Type B pancreatic cell (in vitro differentiated cells): Measurements from ENCODE around the gene CFAP65. TPM values are rescaled to one million over a fixed set of nuclear protein-coding genes. Genes with fewer than 3 reads are reported as not detected.

Experiments
- DNase-seq: peaks from one replicate; pipeline ENCODE4 v3.0.0; 2021; ENCODE audit warnings: mixed read lengths; ENCODE audit not compliant: unreplicated experiment; ENCODE audit errors: extremely low spot score
- H3K27ac Mint-ChIP-seq: 2 replicates; pipeline ENCODE4 v1.8.0; 2021; ENCODE audit warnings: mild to moderate bottlenecking, mixed read lengths
- H3K27me3 Mint-ChIP-seq: 2 replicates; pipeline ENCODE4 v1.8.0; 2021; ENCODE audit warnings: mixed read lengths
- H3K36me3 Mint-ChIP-seq: 2 replicates; pipeline ENCODE4 v1.8.0; 2021; ENCODE audit warnings: mixed read lengths
- H3K4me1 Mint-ChIP-seq: one replicate; pipeline ENCODE4 v1.8.0; 2021; ENCODE audit warnings: mixed read lengths; ENCODE audit not compliant: unreplicated experiment
- H3K4me3 Mint-ChIP-seq: 2 replicates; pipeline ENCODE4 v1.8.0; 2021; ENCODE audit warnings: mild to moderate bottlenecking, mixed read lengths
- H3K9me3 Mint-ChIP-seq: 2 replicates; pipeline ENCODE4 v1.8.0; 2021; ENCODE audit warnings: mixed read lengths
- CTCF ChIP-seq: fragments of 200-600 bp; sonication (generic); conservative IDR thresholded peaks from 2 replicates; pipeline ENCODE4 v1.5.0; 2021; ENCODE audit warnings: antibody characterized with exemption, mild to moderate bottlenecking
- total RNA-seq: library from RNA; stranded (reverse); gene quantifications from 2 replicates; pipeline ENCODE4 v1.2.1, GENCODE V29; 2021; ENCODE audit warnings: low replicate concordance

The CFAP65 gene
- total RNA-seq, 1 donor from 2014 or later: 2.1 TPM

GRCh38 chr2:218990052-218990451 lies 51.3 kb downstream of the CFAP65 start:
- H3K9me3 Mint-ChIP-seq: no peaks in the 10 kb centered on the region
- H3K4me3 Mint-ChIP-seq: no peak overlapping the region
- no peaks in the 10 kb centered on the region for H3K36me3 Mint-ChIP-seq
- H3K27me3 Mint-ChIP-seq: peaks cover 91% of the 10 kb centered on the region
- no peaks in the 10 kb centered on the region for H3K4me1 Mint-ChIP-seq
- H3K27ac Mint-ChIP-seq: no peak overlapping the region
- no peak for DNase-seq
- TF ChIP-seq CTCF: no peak

DNA sequence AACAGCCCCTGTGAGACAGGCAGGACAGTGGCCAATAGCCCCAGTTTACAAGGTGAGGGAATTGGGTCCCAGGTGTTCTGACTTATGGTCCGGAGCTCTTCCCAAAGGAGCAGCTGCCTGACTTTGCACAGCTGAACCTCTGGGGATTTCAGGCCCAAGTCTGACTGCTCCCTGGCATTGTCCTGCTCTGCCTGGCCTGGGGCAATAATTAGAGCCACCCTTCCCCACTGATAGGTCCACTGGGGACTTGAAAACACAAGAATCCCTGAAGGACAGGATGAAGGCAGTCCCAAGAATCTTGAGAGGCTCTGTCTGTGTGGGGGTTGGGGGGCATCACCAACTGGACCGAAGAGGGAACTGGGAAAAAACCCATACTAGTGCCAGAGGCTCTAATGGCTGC lies 52.7 kb downstream of the CFAP65 start:
- no peak for TF ChIP-seq CTCF
- H3K4me1 Mint-ChIP-seq: peaks cover 3% of the 10 kb centered on the region
- H3K4me3 Mint-ChIP-seq: no peak overlapping the region
- H3K9me3 Mint-ChIP-seq: no peaks in the 10 kb centered on the region
- peaks cover 91% of the 10 kb centered on the region for H3K27me3 Mint-ChIP-seq
- no peak for DNase-seq
- H3K36me3 Mint-ChIP-seq: no peaks in the 10 kb centered on the region
- no peak overlapping the region for H3K27ac Mint-ChIP-seq

DNA sequence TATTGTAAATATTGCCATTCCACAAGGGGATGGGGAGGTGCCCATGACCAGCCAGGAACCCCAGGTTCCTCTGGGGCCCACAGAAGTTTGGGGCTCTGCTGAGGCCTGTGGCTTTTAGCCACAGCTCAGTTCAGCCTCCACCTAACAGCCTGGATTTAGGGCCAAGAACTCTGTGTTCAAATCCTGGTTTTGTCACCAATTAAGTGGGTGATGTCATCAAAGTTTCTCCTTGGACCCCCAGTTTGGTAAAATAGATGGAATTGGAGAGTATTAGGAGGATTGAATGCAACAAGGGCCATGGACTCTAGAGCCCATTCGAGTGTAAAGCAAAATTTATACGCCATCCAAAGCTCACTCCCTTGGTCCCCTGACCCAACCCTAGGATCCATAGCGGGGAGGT lies 53.2 kb downstream of the CFAP65 start:
- TF ChIP-seq CTCF: no peak
- no peak for DNase-seq
- H3K9me3 Mint-ChIP-seq: no peaks in the 10 kb centered on the region
- no peak overlapping the region for H3K27ac Mint-ChIP-seq
- H3K27me3 Mint-ChIP-seq: peaks cover 94% of the 10 kb centered on the region
- peaks cover 3% of the 10 kb centered on the region for H3K4me1 Mint-ChIP-seq
- no peaks in the 10 kb centered on the region for H3K36me3 Mint-ChIP-seq
- H3K4me3 Mint-ChIP-seq: no peak overlapping the region

- Mint-ChIP-seq H3K36me3 (no peaks in the 10 kb centered on the region), H3K27ac (no peak overlapping the region), H3K4me3 (peak overlapping the region; percentile 28), H3K9me3 (no peaks in the 10 kb centered on the region), H3K4me1 (peaks cover 3% of the 10 kb centered on the region), H3K27me3 (peaks cover 94% of the 10 kb centered on the region)
- no peak for DNase-seq
- TF ChIP-seq CTCF: no peak
Measured at GRCh38 chr2:218986148-218986761, 55.1 kb downstream of the CFAP65 start.

DNA sequence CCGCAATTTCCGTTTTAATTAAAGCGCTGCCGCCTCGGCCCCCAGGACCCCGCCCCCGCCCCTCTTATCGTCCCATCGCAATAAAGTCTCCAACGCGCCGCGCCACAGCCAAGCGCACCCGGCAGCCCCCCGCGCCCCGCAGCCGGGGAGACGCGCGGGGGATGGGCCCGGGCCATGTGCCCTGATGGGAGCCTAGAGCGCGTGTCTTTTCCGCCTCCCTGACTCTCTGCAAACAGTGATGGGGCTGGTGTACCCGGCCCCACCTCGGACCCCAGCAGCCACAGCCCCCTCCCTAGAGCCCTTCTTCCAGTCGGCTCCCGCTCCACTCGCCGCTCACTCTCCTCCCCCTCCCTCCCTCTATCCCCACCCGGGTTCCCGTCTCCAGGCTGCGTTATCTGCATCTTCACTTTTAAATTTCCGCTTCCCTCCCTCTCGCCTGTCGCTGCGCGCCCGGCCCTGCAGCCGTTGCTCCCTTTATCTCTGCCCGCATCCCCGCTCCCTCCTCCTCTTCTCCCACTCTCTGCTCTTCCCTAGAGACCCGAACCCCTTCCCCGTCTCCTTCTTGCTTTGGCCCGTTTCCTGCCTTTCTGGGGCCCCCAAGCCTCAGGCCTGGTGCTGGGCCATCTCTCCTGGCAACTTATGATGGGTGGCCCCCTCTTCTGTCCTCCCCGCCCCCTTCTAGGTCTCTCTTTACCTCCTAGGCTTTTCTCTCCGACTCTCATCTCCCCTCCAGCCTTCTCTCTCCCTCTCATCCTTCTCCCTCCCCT lies 55.8 kb downstream of the CFAP65 start:
- TF ChIP-seq CTCF: no peak
- no peaks in the 10 kb centered on the region for H3K36me3 Mint-ChIP-seq
- H3K4me3 Mint-ChIP-seq: peak overlapping the region; percentile 25
- DNase-seq: no peak
- no peaks in the 10 kb centered on the region for H3K9me3 Mint-ChIP-seq
- H3K4me1 Mint-ChIP-seq: peaks cover 3% of the 10 kb centered on the region
- H3K27me3 Mint-ChIP-seq: peaks cover 93% of the 10 kb centered on the region
- H3K27ac Mint-ChIP-seq: no peak overlapping the region
